Measurements from ENCODE around the gene ARPIN. TPM values are rescaled to one million over a fixed set of nuclear protein-coding genes. Genes with fewer than 3 reads are reported as not detected.

Gene ARPIN
- total RNA-seq, 1 experiment from 2014 or later: 3.5 TPM

DNA sequence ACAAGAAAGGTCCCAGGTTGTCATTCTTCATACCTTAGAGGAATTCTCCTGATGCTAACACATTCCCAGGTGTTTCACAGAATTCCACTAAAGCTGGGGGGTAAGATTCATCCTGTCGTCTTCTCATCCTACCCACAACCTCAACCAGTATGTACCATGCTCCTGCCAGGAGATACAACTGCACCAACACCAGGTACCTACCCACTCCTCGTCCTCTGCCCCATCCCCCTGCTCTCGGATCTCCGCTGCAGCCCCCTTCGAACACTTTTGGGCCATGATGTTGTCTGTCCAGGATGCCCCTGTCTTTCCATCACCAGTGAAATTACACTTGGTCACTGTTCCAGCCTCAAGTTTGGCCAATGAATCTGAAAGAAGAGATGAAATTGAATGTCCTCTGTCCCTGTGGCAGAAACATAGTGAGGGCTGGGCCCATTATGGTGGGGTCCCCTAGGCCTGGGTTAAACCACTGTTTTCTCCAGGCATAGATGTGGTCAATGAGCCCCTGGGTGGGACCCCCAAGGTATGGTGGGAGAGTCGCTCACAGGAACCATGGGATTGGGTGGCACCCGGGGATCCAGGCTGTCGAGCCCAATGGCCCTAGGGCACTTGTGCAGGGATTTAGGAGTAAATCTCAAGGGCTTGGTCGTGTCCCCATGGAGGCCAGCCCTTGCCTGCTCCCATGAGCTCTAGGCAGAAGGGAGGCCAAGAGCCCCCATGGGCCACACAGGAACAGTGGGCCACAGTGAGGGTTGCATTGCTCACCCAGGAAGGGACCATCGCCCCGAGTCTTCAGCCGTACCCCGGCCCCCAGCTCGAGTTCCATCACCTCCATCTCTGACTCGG is 9.5 kb downstream of the ARPIN start:
- no peak overlapping the region for H3K27ac Mint-ChIP-seq
- H3K9me3 Mint-ChIP-seq: no peaks in the 10 kb centered on the region
- ChIA-PET POLR2A (no interaction called here), CTCF (interaction anchor here (0.6 to 1.0 kb wide), 2 partner anchors 28 to 68 kb away, joined by 3 read pairs; no protein-coding TSS in a partner anchor)
- no peaks in the 10 kb centered on the region; the same call in 1 of the 2 replicates for H3K27me3 Mint-ChIP-seq (ENCODE audit: low read depth)
- ATAC-seq (no peak), DNase-seq (ENCODE audit: low spot score) (no peak)
- peaks cover 3% of the 10 kb centered on the region for H3K4me1 Mint-ChIP-seq
- no peaks in the 10 kb centered on the region for H3K36me3 Mint-ChIP-seq
- TF ChIP-seq RELA (CRISPR knock-in tag; IDR thresholded peaks at IDR 0.05; ENCODE audit: borderline replicate concordance) (no peak), JAZF1 (CRISPR knock-in tag; IDR thresholded peaks at IDR 0.05) (no peak), ESRRA (CRISPR knock-in tag; IDR thresholded peaks at IDR 0.05; ENCODE audit: borderline replicate concordance) (no peak), ZBTB21 (CRISPR knock-in tag; IDR thresholded peaks at IDR 0.05; ENCODE audit: borderline replicate concordance) (no peak), ZNF317 (CRISPR knock-in tag; IDR thresholded peaks at IDR 0.05; ENCODE audit: borderline replicate concordance, low read depth) (no peak), EMX1 (CRISPR knock-in tag; IDR thresholded peaks at IDR 0.05) (no peak)
- TF ChIP-seq, protein P1, sequence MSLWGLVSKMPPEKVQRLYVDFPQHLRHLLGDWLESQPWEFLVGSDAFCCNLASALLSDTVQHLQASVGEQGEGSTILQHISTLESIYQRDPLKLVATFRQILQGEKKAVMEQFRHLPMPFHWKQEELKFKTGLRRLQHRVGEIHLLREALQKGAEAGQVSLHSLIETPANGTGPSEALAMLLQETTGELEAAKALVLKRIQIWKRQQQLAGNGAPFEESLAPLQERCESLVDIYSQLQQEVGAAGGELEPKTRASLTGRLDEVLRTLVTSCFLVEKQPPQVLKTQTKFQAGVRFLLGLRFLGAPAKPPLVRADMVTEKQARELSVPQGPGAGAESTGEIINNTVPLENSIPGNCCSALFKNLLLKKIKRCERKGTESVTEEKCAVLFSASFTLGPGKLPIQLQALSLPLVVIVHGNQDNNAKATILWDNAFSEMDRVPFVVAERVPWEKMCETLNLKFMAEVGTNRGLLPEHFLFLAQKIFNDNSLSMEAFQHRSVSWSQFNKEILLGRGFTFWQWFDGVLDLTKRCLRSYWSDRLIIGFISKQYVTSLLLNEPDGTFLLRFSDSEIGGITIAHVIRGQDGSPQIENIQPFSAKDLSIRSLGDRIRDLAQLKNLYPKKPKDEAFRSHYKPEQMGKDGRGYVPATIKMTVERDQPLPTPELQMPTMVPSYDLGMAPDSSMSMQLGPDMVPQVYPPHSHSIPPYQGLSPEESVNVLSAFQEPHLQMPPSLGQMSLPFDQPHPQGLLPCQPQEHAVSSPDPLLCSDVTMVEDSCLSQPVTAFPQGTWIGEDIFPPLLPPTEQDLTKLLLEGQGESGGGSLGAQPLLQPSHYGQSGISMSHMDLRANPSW (CRISPR knock-in tag; conservative IDR thresholded peaks at IDR 0.05; ENCODE audit: low read depth): no peak
- TF ChIP-seq, protein P2, sequence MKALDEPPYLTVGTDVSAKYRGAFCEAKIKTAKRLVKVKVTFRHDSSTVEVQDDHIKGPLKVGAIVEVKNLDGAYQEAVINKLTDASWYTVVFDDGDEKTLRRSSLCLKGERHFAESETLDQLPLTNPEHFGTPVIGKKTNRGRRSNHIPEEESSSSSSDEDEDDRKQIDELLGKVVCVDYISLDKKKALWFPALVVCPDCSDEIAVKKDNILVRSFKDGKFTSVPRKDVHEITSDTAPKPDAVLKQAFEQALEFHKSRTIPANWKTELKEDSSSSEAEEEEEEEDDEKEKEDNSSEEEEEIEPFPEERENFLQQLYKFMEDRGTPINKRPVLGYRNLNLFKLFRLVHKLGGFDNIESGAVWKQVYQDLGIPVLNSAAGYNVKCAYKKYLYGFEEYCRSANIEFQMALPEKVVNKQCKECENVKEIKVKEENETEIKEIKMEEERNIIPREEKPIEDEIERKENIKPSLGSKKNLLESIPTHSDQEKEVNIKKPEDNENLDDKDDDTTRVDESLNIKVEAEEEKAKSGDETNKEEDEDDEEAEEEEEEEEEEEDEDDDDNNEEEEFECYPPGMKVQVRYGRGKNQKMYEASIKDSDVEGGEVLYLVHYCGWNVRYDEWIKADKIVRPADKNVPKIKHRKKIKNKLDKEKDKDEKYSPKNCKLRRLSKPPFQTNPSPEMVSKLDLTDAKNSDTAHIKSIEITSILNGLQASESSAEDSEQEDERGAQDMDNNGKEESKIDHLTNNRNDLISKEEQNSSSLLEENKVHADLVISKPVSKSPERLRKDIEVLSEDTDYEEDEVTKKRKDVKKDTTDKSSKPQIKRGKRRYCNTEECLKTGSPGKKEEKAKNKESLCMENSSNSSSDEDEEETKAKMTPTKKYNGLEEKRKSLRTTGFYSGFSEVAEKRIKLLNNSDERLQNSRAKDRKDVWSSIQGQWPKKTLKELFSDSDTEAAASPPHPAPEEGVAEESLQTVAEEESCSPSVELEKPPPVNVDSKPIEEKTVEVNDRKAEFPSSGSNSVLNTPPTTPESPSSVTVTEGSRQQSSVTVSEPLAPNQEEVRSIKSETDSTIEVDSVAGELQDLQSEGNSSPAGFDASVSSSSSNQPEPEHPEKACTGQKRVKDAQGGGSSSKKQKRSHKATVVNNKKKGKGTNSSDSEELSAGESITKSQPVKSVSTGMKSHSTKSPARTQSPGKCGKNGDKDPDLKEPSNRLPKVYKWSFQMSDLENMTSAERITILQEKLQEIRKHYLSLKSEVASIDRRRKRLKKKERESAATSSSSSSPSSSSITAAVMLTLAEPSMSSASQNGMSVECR (CRISPR knock-in tag; IDR thresholded peaks at IDR 0.05; ENCODE audit: borderline replicate concordance): no peak
- H3K4me3 Mint-ChIP-seq: no peak overlapping the region

DNA sequence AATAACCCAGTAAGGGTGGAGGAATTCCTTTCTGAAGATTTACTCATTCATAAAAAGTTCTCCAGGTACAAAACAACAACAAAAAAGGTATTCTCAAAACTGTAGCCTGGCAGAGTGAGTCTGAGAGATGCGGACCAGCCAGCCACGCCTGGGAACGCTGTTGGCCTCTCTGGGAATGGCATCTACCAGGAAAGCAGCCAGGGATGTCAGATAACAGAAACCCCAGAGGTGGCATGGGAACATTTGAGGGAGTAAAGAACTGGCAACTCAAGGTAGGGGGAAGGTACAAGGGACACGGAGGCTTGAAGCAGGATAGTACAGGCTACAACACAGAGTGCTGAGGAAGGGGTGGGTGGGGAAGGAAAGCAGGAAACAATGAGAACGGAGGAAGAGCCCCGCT is 11.9 kb downstream of the ARPIN start:
- Mint-ChIP-seq H3K27ac (no peak overlapping the region), H3K9me3 (no peaks in the 10 kb centered on the region), H3K27me3 (ENCODE audit: low read depth) (no peaks in the 10 kb centered on the region; the same call in 1 of the 2 replicates), H3K4me3 (no peak overlapping the region), H3K36me3 (no peaks in the 10 kb centered on the region), H3K4me1 (peaks cover 7% of the 10 kb centered on the region)
- no peak for ATAC-seq
- DNase-seq (ENCODE audit: low spot score): no peak
- POLR2A ChIA-PET: interaction anchor here (0.5 kb wide), 1 partner anchor 161 kb away, joined by 5 read pairs; no protein-coding TSS in a partner anchor
- CTCF ChIA-PET: no interaction called here
- no peak for TF ChIP-seq FOXK1 (CRISPR knock-in tag; IDR thresholded peaks at IDR 0.05)
- TF ChIP-seq, protein P3, sequence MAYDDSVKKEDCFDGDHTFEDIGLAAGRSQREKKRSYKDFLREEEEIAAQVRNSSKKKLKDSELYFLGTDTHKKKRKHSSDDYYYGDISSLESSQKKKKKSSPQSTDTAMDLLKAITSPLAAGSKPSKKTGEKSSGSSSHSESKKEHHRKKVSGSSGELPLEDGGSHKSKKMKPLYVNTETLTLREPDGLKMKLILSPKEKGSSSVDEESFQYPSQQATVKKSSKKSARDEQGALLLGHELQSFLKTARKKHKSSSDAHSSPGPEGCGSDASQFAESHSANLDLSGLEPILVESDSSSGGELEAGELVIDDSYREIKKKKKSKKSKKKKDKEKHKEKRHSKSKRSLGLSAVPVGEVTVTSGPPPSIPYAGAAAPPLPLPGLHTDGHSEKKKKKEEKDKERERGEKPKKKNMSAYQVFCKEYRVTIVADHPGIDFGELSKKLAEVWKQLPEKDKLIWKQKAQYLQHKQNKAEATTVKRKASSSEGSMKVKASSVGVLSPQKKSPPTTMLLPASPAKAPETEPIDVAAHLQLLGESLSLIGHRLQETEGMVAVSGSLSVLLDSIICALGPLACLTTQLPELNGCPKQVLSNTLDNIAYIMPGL (CRISPR knock-in tag; IDR thresholded peaks at IDR 0.05): no peak
- TF ChIP-seq, protein P4, sequence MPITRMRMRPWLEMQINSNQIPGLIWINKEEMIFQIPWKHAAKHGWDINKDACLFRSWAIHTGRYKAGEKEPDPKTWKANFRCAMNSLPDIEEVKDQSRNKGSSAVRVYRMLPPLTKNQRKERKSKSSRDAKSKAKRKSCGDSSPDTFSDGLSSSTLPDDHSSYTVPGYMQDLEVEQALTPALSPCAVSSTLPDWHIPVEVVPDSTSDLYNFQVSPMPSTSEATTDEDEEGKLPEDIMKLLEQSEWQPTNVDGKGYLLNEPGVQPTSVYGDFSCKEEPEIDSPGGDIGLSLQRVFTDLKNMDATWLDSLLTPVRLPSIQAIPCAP (CRISPR knock-in tag; IDR thresholded peaks at IDR 0.05): no peak
- TF ChIP-seq, protein P5, sequence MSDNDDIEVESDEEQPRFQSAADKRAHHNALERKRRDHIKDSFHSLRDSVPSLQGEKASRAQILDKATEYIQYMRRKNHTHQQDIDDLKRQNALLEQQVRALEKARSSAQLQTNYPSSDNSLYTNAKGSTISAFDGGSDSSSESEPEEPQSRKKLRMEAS (CRISPR knock-in tag; IDR thresholded peaks at IDR 0.05): no peak
- TF ChIP-seq, protein P6, sequence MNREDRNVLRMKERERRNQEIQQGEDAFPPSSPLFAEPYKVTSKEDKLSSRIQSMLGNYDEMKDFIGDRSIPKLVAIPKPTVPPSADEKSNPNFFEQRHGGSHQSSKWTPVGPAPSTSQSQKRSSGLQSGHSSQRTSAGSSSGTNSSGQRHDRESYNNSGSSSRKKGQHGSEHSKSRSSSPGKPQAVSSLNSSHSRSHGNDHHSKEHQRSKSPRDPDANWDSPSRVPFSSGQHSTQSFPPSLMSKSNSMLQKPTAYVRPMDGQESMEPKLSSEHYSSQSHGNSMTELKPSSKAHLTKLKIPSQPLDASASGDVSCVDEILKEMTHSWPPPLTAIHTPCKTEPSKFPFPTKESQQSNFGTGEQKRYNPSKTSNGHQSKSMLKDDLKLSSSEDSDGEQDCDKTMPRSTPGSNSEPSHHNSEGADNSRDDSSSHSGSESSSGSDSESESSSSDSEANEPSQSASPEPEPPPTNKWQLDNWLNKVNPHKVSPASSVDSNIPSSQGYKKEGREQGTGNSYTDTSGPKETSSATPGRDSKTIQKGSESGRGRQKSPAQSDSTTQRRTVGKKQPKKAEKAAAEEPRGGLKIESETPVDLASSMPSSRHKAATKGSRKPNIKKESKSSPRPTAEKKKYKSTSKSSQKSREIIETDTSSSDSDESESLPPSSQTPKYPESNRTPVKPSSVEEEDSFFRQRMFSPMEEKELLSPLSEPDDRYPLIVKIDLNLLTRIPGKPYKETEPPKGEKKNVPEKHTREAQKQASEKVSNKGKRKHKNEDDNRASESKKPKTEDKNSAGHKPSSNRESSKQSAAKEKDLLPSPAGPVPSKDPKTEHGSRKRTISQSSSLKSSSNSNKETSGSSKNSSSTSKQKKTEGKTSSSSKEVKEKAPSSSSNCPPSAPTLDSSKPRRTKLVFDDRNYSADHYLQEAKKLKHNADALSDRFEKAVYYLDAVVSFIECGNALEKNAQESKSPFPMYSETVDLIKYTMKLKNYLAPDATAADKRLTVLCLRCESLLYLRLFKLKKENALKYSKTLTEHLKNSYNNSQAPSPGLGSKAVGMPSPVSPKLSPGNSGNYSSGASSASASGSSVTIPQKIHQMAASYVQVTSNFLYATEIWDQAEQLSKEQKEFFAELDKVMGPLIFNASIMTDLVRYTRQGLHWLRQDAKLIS (CRISPR knock-in tag; IDR thresholded peaks at IDR 0.05; ENCODE audit: borderline replicate concordance): no peak
- TF ChIP-seq NFYB (CRISPR knock-in tag; conservative IDR thresholded peaks at IDR 0.05; ENCODE audit: low read depth): no peak
- TF ChIP-seq GABPB1 (CRISPR knock-in tag; IDR thresholded peaks at IDR 0.05): no peak
- TF ChIP-seq, protein P7, sequence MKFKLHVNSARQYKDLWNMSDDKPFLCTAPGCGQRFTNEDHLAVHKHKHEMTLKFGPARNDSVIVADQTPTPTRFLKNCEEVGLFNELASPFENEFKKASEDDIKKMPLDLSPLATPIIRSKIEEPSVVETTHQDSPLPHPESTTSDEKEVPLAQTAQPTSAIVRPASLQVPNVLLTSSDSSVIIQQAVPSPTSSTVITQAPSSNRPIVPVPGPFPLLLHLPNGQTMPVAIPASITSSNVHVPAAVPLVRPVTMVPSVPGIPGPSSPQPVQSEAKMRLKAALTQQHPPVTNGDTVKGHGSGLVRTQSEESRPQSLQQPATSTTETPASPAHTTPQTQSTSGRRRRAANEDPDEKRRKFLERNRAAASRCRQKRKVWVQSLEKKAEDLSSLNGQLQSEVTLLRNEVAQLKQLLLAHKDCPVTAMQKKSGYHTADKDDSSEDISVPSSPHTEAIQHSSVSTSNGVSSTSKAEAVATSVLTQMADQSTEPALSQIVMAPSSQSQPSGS (CRISPR knock-in tag; IDR thresholded peaks at IDR 0.05; ENCODE audit: borderline replicate concordance, low read depth): no peak
